C4-2B (cell line): ENCODE results near the gene VTCN1.

Experiments
- CTCF ChIP-seq: fragments of 450-650 bp; conservative IDR thresholded peaks from 2 replicates; pipeline ENCODE4 v1.5.1; 2017; ENCODE audit warnings: mild to moderate bottlenecking
- ZFX ChIP-seq: fragments of 450-650 bp; IDR thresholded peaks from 2 replicates; pipeline ENCODE4 v1.6.1; 2017

DNA sequence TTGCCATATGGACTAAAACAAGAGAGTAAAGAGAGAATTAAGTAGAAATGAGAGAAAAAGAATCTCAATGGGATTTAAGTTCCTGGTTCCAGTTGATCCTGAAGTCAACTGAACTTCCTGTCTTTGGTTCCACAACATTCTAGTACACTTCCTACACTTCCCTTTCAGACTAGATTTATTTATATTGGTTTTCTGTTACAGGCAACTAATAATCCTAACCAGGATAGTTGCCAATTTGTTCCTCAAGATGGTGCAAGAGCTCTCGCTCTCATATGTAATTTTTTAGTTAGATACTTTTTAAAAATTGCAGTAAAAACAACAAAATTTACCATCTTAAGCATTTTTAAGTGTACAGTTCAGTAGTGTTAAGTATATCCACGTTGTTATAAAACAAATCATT is 60.4 kb downstream of the VTCN1 start:
- TF ChIP-seq CTCF (peak; percentile 6; the same call in 1 of the 2 replicates), ZFX (no peak)
